HEK293T (cell line): ENCODE measurements around the gene HIBCH.

ENCODE experiments used
- ARNT ChIP-seq: fragments of 450-650 bp; IDR thresholded peaks from 2 replicates; pipeline ENCODE4 v1.6.1; 2017; ENCODE audit warnings: mild to moderate bottlenecking
- BHLHE40 ChIP-seq: fragments of 450-650 bp; IDR thresholded peaks from 2 replicates; pipeline ENCODE4 v1.6.1; 2016; ENCODE audit warnings: mild to moderate bottlenecking, moderate library complexity, borderline replicate concordance
- CTBP1 ChIP-seq: fragments of 450-650 bp; IDR thresholded peaks from 2 replicates; pipeline ENCODE4 v1.6.1; 2016; ENCODE audit warnings: borderline replicate concordance
- ELF4 ChIP-seq: fragments of 450-650 bp; IDR thresholded peaks from 2 replicates; pipeline ENCODE4 v1.6.1; 2017; ENCODE audit warnings: antibody characterized with exemption
- FOXA1 ChIP-seq: fragments of 450-650 bp; IDR thresholded peaks from 2 replicates; pipeline ENCODE4 v1.6.1; 2016; ENCODE audit warnings: mild to moderate bottlenecking
- FOXK2 ChIP-seq: fragments of 450-650 bp; IDR thresholded peaks from 2 replicates; pipeline ENCODE4 v1.6.1; 2016; ENCODE audit warnings: mild to moderate bottlenecking
- FOXM1 ChIP-seq: fragments of 450-650 bp; IDR thresholded peaks from 2 replicates; pipeline ENCODE4 v1.6.1; 2017; ENCODE audit warnings: mild to moderate bottlenecking, borderline replicate concordance
- HDGF ChIP-seq: fragments of 450-650 bp; IDR thresholded peaks from 2 replicates; pipeline ENCODE4 v1.6.1; 2017; ENCODE audit warnings: antibody characterized with exemption, borderline replicate concordance
- L3MBTL2 ChIP-seq: fragments of 450-650 bp; conservative IDR thresholded peaks from 2 replicates; pipeline ENCODE4 v1.6.1; 2016; ENCODE audit warnings: mild to moderate bottlenecking
- NFRKB ChIP-seq: fragments of 450-650 bp; IDR thresholded peaks from 2 replicates; pipeline ENCODE4 v1.6.1; 2016; ENCODE audit warnings: mild to moderate bottlenecking, moderate library complexity
- SP1 ChIP-seq: fragments of 450-650 bp; IDR thresholded peaks from 2 replicates; pipeline ENCODE4 v1.6.1; 2017
- SUZ12 ChIP-seq: fragments of 450-650 bp; IDR thresholded peaks from 2 replicates; pipeline ENCODE4 v1.6.1; 2016; ENCODE audit warnings: mild to moderate bottlenecking
- TARDBP ChIP-seq: fragments of 450-650 bp; IDR thresholded peaks from 2 replicates; pipeline ENCODE4 v1.6.1; 2016
- ZNF384 ChIP-seq: fragments of 450-650 bp; IDR thresholded peaks from 2 replicates; pipeline ENCODE4 v1.6.1; 2016

- TF ChIP-seq L3MBTL2 (no peak), ELF4 (no peak), BHLHE40 (no peak), FOXA1 (no peak), FOXM1 (no peak), SUZ12 (no peak), FOXK2 (no peak), CTBP1 (no peak), ARNT (no peak), TARDBP (no peak), ZNF384 (no peak), SP1 (no peak), NFRKB (no peak), HDGF (no peak)
Observed at GRCh38 chr2:190344276-190344827, 24.7 kb upstream of the HIBCH start.
